MM.1S (cell line): ENCODE data around the gene SLC37A1.

Source experiments
- DNase-seq: peaks from one replicate; pipeline ENCODE4 v3.0.0-alpha.2; 2015
- H2AFZ ChIP-seq: fragments of 300-600 bp; sonication (generic); 2 replicates; pipeline ENCODE4 v1.6.0; 2016; ENCODE audit warnings: antibody characterized with exemption, low read length
- H3F3A ChIP-seq: fragments of 300-600 bp; sonication (generic); 2 replicates; pipeline ENCODE4 v1.6.1; 2016; ENCODE audit warnings: mild to moderate bottlenecking, antibody characterized with exemption, low read length, moderate library complexity, mixed read lengths; ENCODE audit not compliant: insufficient read depth
- H3K27ac ChIP-seq: fragments of 300-600 bp; sonication (generic); 2 replicates; pipeline ENCODE4 v1.5.1; 2016; ENCODE audit warnings: mild to moderate bottlenecking, low read length
- H3K27me3 ChIP-seq: fragments of 300-600 bp; sonication (generic); replicated peaks from 2 replicates; pipeline ENCODE4 v1.6.0; 2016; ENCODE audit warnings: low read length; ENCODE audit not compliant: insufficient read depth
- H3K36me3 ChIP-seq: fragments of 300-600 bp; sonication (generic); replicated peaks from 2 replicates; pipeline ENCODE4 v1.6.1; 2016; ENCODE audit warnings: mild to moderate bottlenecking, low read length, mixed read lengths; ENCODE audit not compliant: insufficient read depth
- H3K4me1 ChIP-seq: fragments of 300-600 bp; sonication (generic); 2 replicates; pipeline ENCODE4 v1.6.1; 2016; ENCODE audit warnings: low read length, mixed read lengths
- H3K4me2 ChIP-seq: fragments of 300-600 bp; sonication (generic); 2 replicates; pipeline ENCODE4 v1.6.0; 2016; ENCODE audit warnings: low read depth, low read length
- H3K4me3 ChIP-seq: fragments of 300-600 bp; sonication (generic); 2 replicates; pipeline ENCODE4 v1.5.1; 2016; ENCODE audit warnings: low read length, mixed read lengths
- H3K79me2 ChIP-seq: fragments of 300-600 bp; sonication (generic); 2 replicates; pipeline ENCODE4 v1.6.1; 2016; ENCODE audit warnings: mixed run types, low read length, mixed read lengths
- H3K9ac ChIP-seq: fragments of 300-600 bp; sonication (generic); 2 replicates; pipeline ENCODE4 v1.6.1; 2016; ENCODE audit warnings: low read length, mixed read lengths
- H3K9me2 ChIP-seq: fragments of 300-600 bp; sonication (generic); replicated peaks from 2 replicates; pipeline ENCODE4 v1.6.1; 2016; ENCODE audit warnings: mild to moderate bottlenecking, low read length, mixed read lengths; ENCODE audit not compliant: insufficient read depth
- H3K9me3 ChIP-seq: fragments of 300-600 bp; sonication (generic); replicated peaks from 2 replicates; pipeline ENCODE4 v1.6.1; 2016; ENCODE audit warnings: mild to moderate bottlenecking, low read length, mixed read lengths; ENCODE audit not compliant: insufficient read depth
- H4K20me1 ChIP-seq: fragments of 300-600 bp; sonication (generic); 2 replicates; pipeline ENCODE4 v1.6.1; 2016; ENCODE audit warnings: mild to moderate bottlenecking, low read length, moderate library complexity, mixed read lengths; ENCODE audit not compliant: insufficient read depth
- EZH2 ChIP-seq: fragments of 300-600 bp; sonication (generic); optimal IDR thresholded peaks from 2 replicates; pipeline ENCODE3; 2017; ENCODE audit warnings: low read depth, mild to moderate bottlenecking, antibody characterized with exemption, low read length, mixed read lengths
- EZH2phosphoT487 ChIP-seq: fragments of 300-600 bp; sonication (generic); IDR thresholded peaks from 2 replicates; pipeline ENCODE4 v1.6.1; 2018; ENCODE audit warnings: antibody characterized with exemption, low read length
- TF ChIP-seq, protein P1 (sequence below): fragments of 300-600 bp; sonication (generic); IDR thresholded peaks from 2 replicates; pipeline ENCODE4 v1.5.1; 2016; ENCODE audit warnings: antibody characterized with exemption, low read length, mixed read lengths

The SLC37A1 gene

DNA sequence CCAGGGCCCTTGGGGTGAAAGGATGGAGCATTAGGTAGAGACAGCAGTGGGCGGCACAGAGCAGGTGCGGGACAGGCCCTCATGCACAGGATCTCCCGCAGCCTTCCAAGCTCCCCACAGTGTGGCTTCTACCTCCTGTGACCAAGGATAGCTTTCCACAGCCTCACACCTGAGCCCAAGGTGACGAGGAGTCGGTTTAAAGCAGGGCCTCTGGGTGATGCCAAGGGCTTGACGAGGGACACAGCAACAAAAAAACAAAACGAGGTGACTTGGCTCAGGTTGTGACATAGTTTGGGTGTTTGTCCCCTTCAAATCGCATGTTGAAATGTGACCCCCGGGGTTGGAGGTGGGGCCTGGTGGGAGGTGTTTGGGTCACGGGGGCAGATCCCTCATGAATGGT, 32.9 kb upstream of the SLC37A1 start:
- peaks cover 27% of the 10 kb centered on the region for H3K27me3 ChIP-seq
- H4K20me1 ChIP-seq = no peaks in the 10 kb centered on the region
- no peak overlapping the region for H2AFZ ChIP-seq
- no peak for TF ChIP-seq EZH2
- no peak for TF ChIP-seq EZH2phosphoT487
- TF ChIP-seq, protein P1, sequence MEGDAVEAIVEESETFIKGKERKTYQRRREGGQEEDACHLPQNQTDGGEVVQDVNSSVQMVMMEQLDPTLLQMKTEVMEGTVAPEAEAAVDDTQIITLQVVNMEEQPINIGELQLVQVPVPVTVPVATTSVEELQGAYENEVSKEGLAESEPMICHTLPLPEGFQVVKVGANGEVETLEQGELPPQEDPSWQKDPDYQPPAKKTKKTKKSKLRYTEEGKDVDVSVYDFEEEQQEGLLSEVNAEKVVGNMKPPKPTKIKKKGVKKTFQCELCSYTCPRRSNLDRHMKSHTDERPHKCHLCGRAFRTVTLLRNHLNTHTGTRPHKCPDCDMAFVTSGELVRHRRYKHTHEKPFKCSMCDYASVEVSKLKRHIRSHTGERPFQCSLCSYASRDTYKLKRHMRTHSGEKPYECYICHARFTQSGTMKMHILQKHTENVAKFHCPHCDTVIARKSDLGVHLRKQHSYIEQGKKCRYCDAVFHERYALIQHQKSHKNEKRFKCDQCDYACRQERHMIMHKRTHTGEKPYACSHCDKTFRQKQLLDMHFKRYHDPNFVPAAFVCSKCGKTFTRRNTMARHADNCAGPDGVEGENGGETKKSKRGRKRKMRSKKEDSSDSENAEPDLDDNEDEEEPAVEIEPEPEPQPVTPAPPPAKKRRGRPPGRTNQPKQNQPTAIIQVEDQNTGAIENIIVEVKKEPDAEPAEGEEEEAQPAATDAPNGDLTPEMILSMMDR = no peak
- H3K4me1 ChIP-seq = peaks cover 11% of the 10 kb centered on the region
- H3K9me2 ChIP-seq = no peaks in the 10 kb centered on the region
- H3K27ac ChIP-seq = no peak overlapping the region
- no peaks in the 10 kb centered on the region for H3K9me3 ChIP-seq
- no peaks in the 10 kb centered on the region for H3K79me2 ChIP-seq
- DNase-seq = no peak
- H3K36me3 ChIP-seq = no peaks in the 10 kb centered on the region
- no peak overlapping the region for H3K9ac ChIP-seq
- H3K4me2 ChIP-seq = no peak overlapping the region
- no peak overlapping the region for H3K4me3 ChIP-seq
- H3F3A ChIP-seq = peaks cover 9% of the 10 kb centered on the region; the same call in 1 of the 2 replicates

DNA sequence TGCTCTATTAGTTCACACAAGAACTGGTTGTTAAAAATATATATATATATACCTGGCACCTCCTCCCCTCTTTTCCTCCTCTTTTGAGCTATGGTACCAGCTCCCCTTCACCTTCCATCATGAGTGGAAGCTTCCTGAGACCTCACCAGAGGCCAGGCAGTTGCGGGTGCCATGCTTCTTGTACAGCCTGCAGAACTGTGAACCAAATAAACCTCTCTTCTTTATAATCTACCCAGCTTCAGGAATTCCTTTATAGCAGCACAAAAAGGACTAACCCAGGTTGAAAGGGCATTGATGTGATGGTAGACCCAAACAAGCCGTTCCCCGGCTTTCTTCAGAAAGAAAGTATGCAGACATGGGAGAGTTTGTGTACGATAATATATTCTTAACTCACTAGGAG, 32.5 kb upstream of the SLC37A1 start:
- Histone ChIP-seq H3K36me3 (no peaks in the 10 kb centered on the region), H3K4me3 (no peak overlapping the region), H3K4me1 (peaks cover 11% of the 10 kb centered on the region), H3K9ac (no peak overlapping the region), H3K27me3 (peaks cover 32% of the 10 kb centered on the region), H3F3A (peaks cover 9% of the 10 kb centered on the region; the same call in 1 of the 2 replicates), H3K4me2 (no peak overlapping the region), H4K20me1 (no peaks in the 10 kb centered on the region), H3K27ac (no peak overlapping the region), H3K79me2 (no peaks in the 10 kb centered on the region), H3K9me3 (no peaks in the 10 kb centered on the region), H2AFZ (no peak overlapping the region), H3K9me2 (no peaks in the 10 kb centered on the region)
- TF ChIP-seq EZH2phosphoT487 (no peak), EZH2 (no peak)
- TF ChIP-seq, protein P1 = no peak
- no peak for DNase-seq

DNA sequence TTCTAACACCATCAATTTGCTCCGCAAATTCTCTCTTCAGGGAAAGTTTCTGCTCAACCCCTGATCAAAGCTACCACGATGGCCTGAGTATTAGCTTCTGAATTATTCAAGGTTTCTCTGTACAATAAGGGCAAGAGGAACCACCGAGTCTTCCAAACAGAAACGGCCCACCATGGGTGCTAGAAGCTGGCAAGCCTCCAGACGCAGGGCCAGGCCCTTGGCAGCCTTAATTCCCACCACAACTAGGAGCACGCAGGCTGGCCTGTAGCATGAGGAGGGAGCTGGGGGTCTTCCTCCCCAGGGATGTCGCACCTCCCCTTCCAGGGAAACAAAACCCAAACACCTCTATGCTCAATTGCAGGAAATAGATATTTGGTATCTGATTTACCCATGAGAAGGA, 28.7 kb upstream of the SLC37A1 start:
- Histone ChIP-seq H3K79me2 (no peaks in the 10 kb centered on the region), H4K20me1 (no peaks in the 10 kb centered on the region), H3K9me3 (no peaks in the 10 kb centered on the region), H3K36me3 (no peaks in the 10 kb centered on the region), H3K9me2 (no peaks in the 10 kb centered on the region), H3K4me3 (no peak overlapping the region), H3K4me2 (no peak overlapping the region), H3F3A (no peaks in the 10 kb centered on the region), H3K9ac (no peak overlapping the region), H3K27me3 (peaks cover 44% of the 10 kb centered on the region), H3K4me1 (no peaks in the 10 kb centered on the region), H3K27ac (no peak overlapping the region), H2AFZ (no peak overlapping the region)
- DNase-seq = no peak
- TF ChIP-seq EZH2phosphoT487 (no peak), EZH2 (no peak)
- TF ChIP-seq, protein P1 = no peak
